ENCODE measurements around the gene RLN3. TPM values are rescaled to one million over a fixed set of nuclear protein-coding genes. Genes with fewer than 3 reads are reported as not detected.

RLN3 gene
- total and polyA plus RNA-seq, 2 of the 8 experiments (the other 6 are each of a cell fraction or from before 2014, with no cell fraction given): not detected

GRCh38 chr19:13981467-13981866 is 46.5 kb upstream of the RLN3 start:
- Histone ChIP-seq H3K18ac (ENCODE audit: extremely low read depth, low read length) (no peak overlapping the region), H4K20me1 (replicated peaks in 1 of 2; ENCODE audit: control insufficient read depth in 1 of 2, insufficient read depth in 2 of 2, low read length in 2 of 2) (no peaks in the 10 kb centered on the region), H4K91ac (replicated peaks; ENCODE audit: insufficient read length, low read length) (no peak overlapping the region), H3K9ac (replicated peaks in 1 of 4; ENCODE audit: extremely low read depth in 1 of 4, low read depth in 3 of 4, low read length in 3 of 4) (no peak overlapping the region), H3K14ac (ENCODE audit: insufficient read length) (no peak overlapping the region), H3K9me3 (ENCODE audit: insufficient read depth in 2 of 2, low read depth in 1 of 2, low read length in 1 of 2) (no peaks in the 10 kb centered on the region), H2BK5ac (ENCODE audit: low read depth, low read length) (no peak overlapping the region), H3K4me3 (ENCODE audit: extremely low read depth in 1 of 4, insufficient read depth in 2 of 4, low read depth in 3 of 4, low read length in 4 of 4) (no peak overlapping the region), H4K5ac (ENCODE audit: insufficient read length, low read depth, low read length) (no peak overlapping the region), H3K23me2 (ENCODE audit: low read depth, low read length) (no peaks in the 10 kb centered on the region; the same call in 1 of the 2 replicates), H2BK15ac (ENCODE audit: low read length) (no peak overlapping the region), H3K4me2 (ENCODE audit: insufficient read depth in 1 of 2, low read depth in 2 of 2, low read length in 2 of 2) (no peak overlapping the region), H4K8ac (ENCODE audit: extremely low read depth, insufficient read depth, low read length) (no peak overlapping the region), H3K4me1 (replicated peaks in 1 of 4; ENCODE audit: control insufficient read depth in 3 of 4, insufficient read depth in 4 of 4, low read length in 3 of 4) (peaks cover 0 to 35% (median 29%) of the 10 kb centered on the region in 4 experiments; a peak in 6 of 7 replicates), H3K23ac (ENCODE audit: insufficient read length) (no peak overlapping the region), H2BK12ac (ENCODE audit: low read depth, low read length) (no peak overlapping the region), H2BK120ac (replicated peaks; ENCODE audit: low read depth, low read length) (no peak overlapping the region), H3K27ac (ENCODE audit: low read depth, low read length) (no peak overlapping the region), H3K56ac (replicated peaks; ENCODE audit: insufficient read length, low read depth, low read length) (no peak overlapping the region), H2AK5ac (ENCODE audit: low read depth, low read length) (no peak overlapping the region), H2BK20ac (ENCODE audit: low read length) (no peak overlapping the region), H3K27me3 (replicated peaks in 1 of 4; ENCODE audit: control insufficient read depth in 3 of 4, extremely low read depth in 1 of 4, insufficient read depth in 3 of 4, low read length in 3 of 4) (no peaks in the 10 kb centered on the region), H3K79me2 (ENCODE audit: control insufficient read depth in 1 of 2, insufficient read depth in 2 of 2, low read length in 2 of 2) (no peaks in the 10 kb centered on the region), H3K79me1 (ENCODE audit: low read depth, low read length) (no peaks in the 10 kb centered on the region), H3K4ac (replicated peaks; ENCODE audit: insufficient read length, low read depth, low read length) (no peak overlapping the region), H3K36me3 (ENCODE audit: control insufficient read depth in 2 of 4, insufficient read depth in 4 of 4, low read length in 3 of 4) (0 out of 8 replicates have a peak, but pooled peaks cover 0 to 3% (median 0%) of the 10 kb centered on the region in 4 experiments), H2AFZ (ENCODE audit: low read length) (no peak overlapping the region)
- WGBS, 2 experiments (ENCODE audit: extremely low coverage in 1 of 2, insufficient coverage in 1 of 2, insufficient read length in 1 of 2, insufficient replicate concordance in 2 of 2, low coverage in 1 of 2, low lambda C conversion rate in 2 of 2, missing lambda C conversion rate in 1 of 2): 91% methylated on average over 9 of the region's 9 CpGs; no CpG with 5 or more reads in 1 of the 2 experiments
- DNase-seq (ENCODE audit: low read depth in 1 of 2, low spot score in 2 of 2): no peak
- POLR2A ChIA-PET (ENCODE audit: partially characterized antibody): interaction anchor here (0.6 to 1.6 kb wide), 4 partner anchors 25 to 40 kb away, joined by 3 to 6 read pairs (median 4); partner anchors contain the start of gene RFX1
- no peak for FAIRE-seq
- CTCF ChIA-PET (ENCODE audit: partially characterized antibody): interaction anchor here (0.9 to 2.4 kb wide), 8 partner anchors 8 to 98 kb away, joined by 3 to 7 read pairs (median 4); partner anchors contain the start of gene IL27RA
- TF ChIP-seq CTBP2 (IDR thresholded peaks at IDR 0.05; ENCODE audit: borderline replicate concordance, insufficient read depth, insufficient read length, low read length) (no peak), POU5F1 (IDR thresholded peaks at IDR 0.05; ENCODE audit: low read depth, low read length) (no peak), MAX (IDR thresholded peaks at IDR 0.05) (no peak), BCL11A (IDR thresholded peaks at IDR 0.05; ENCODE audit: low read depth in 2 of 2, low read length in 2 of 2) (no peak), GABPA (IDR thresholded peaks at IDR 0.05; ENCODE audit: borderline replicate concordance, insufficient read depth, low read length) (no peak), CBX5 (IDR thresholded peaks at IDR 0.05; ENCODE audit: low read depth, low read length) (no peak), TEAD4 (IDR thresholded peaks at IDR 0.05; ENCODE audit: low read depth, low read length) (no peak), CTCF (IDR thresholded peaks at IDR 0.05; ENCODE audit: control extremely low read depth in 1 of 3, insufficient read depth in 1 of 3, low read depth in 1 of 3, low read length in 3 of 3) (no peak)
